ENCODE results near the gene RALGAPA2.

RALGAPA2 gene

GRCh38 chr20:20683020-20683419 lies 29.4 kb downstream of the RALGAPA2 start:
- DNase-seq, result no peak

GRCh38 chr20:20680991-20681508 lies 31.4 kb downstream of the RALGAPA2 start:
- DNase-seq, result peak; percentile 33

GRCh38 chr20:20679316-20679715 lies 33.1 kb downstream of the RALGAPA2 start:
- DNase-seq, result no peak

- no peak for DNase-seq
Observed at GRCh38 chr20:20677186-20677585, 35.3 kb downstream of the RALGAPA2 start.

GRCh38 chr20:20668639-20669038 lies 43.8 kb downstream of the RALGAPA2 start:
- DNase-seq, result no peak

- peak; percentile 58 for DNase-seq
Observed at GRCh38 chr20:20666359-20666758, 46.1 kb downstream of the RALGAPA2 start.

- no peak for DNase-seq
Observed at GRCh38 chr20:20665606-20666332, 46.7 kb downstream of the RALGAPA2 start.

- DNase-seq, result peak; percentile 71
Observed at GRCh38 chr20:20664795-20665589, 47.5 kb downstream of the RALGAPA2 start.

- no peak for DNase-seq
Observed at GRCh38 chr20:20663841-20664240, 48.6 kb downstream of the RALGAPA2 start.

- no peak for DNase-seq
Observed at GRCh38 chr20:20658871-20659431, 53.5 kb downstream of the RALGAPA2 start.

- DNase-seq, result no peak
Observed at GRCh38 chr20:20658123-20658522, 54.3 kb downstream of the RALGAPA2 start.

- DNase-seq, result no peak
Observed at GRCh38 chr20:20657092-20657491, 55.4 kb downstream of the RALGAPA2 start.

- no peak for DNase-seq
Observed at GRCh38 chr20:20655883-20656282, 56.6 kb downstream of the RALGAPA2 start.

- no peak for DNase-seq
Observed at GRCh38 chr20:20649945-20650344, 62.5 kb downstream of the RALGAPA2 start.

GRCh38 chr20:20643927-20644326 lies 68.5 kb downstream of the RALGAPA2 start:
- DNase-seq, result no peak

- DNase-seq, result no peak
Observed at GRCh38 chr20:20641783-20642182, 70.7 kb downstream of the RALGAPA2 start.

GRCh38 chr20:20638878-20639277 lies 73.6 kb downstream of the RALGAPA2 start:
- no peak for DNase-seq

GRCh38 chr20:20637998-20638725 lies 74.3 kb downstream of the RALGAPA2 start:
- peak; percentile 68 for DNase-seq

GRCh38 chr20:20635006-20635405 lies 77.4 kb downstream of the RALGAPA2 start:
- DNase-seq, result no peak

GRCh38 chr20:20632644-20633043 lies 79.8 kb downstream of the RALGAPA2 start:
- DNase-seq, result no peak

- DNase-seq, result no peak
Observed at GRCh38 chr20:20630551-20630950, 81.9 kb downstream of the RALGAPA2 start.

- DNase-seq, result no peak
Observed at GRCh38 chr20:20629556-20630188, 82.8 kb downstream of the RALGAPA2 start.

GRCh38 chr20:20628314-20628713 lies 84.1 kb downstream of the RALGAPA2 start:
- no peak for DNase-seq
